GM12872 (cell line): ENCODE measurements around the gene FCRL1.

Experiments used
- CTCF ChIP-seq: IDR thresholded peaks from 3 replicates; pipeline ENCODE4 v1.5.1; 2011; ENCODE audit warnings: low read depth, mild to moderate bottlenecking, low read length, moderate library complexity; ENCODE audit not compliant: insufficient read depth

The FCRL1 gene

GRCh38 chr1:157842939-157843338 lies 23.0 kb upstream of the FCRL1 start:
- TF ChIP-seq CTCF = no peak

- no peak for TF ChIP-seq CTCF
These were observed 21.8 kb upstream of the FCRL1 start, which contains the start of gene CD5L for GRCh38 chr1:157841708-157842107. Gene CD5L (minus strand): TSS chr1:157841808. CDS start chr1:157841701, 107 bp downstream.

- TF ChIP-seq CTCF = no peak
These were observed 19.0 kb upstream of the FCRL1 start for GRCh38 chr1:157838966-157839365.

- TF ChIP-seq CTCF = no peak
These were observed 14.5 kb upstream of the FCRL1 start for GRCh38 chr1:157834430-157834829.

GRCh38 chr1:157833145-157833544 lies 13.2 kb upstream of the FCRL1 start:
- no peak for TF ChIP-seq CTCF

GRCh38 chr1:157831968-157832626 lies 12.2 kb upstream of the FCRL1 start:
- TF ChIP-seq CTCF = no peak

- no peak for TF ChIP-seq CTCF
These were observed 11.0 kb upstream of the FCRL1 start for GRCh38 chr1:157830887-157831286.

- TF ChIP-seq CTCF = no peak
These were observed 9.8 kb upstream of the FCRL1 start for GRCh38 chr1:157829711-157830110.
